Trophoblast cell (in vitro differentiated cells and primary cell): ENCODE results near the gene RAB7B.

ENCODE experiments used
- DNase-seq, 2 donors: peaks; one replicate each; pipeline ENCODE4 v3.0.0-alpha.2; 2016
- H2AFZ ChIP-seq: 2 replicates; pipeline ENCODE4 v1.6.1; 2013; ENCODE audit warnings: low read length, moderate library complexity, mild to moderate bottlenecking; ENCODE audit not compliant: insufficient read depth, poor library complexity
- H2AK5ac ChIP-seq: 2 replicates; pipeline ENCODE4 v1.6.1; 2013; ENCODE audit warnings: mild to moderate bottlenecking, low read length
- H2BK120ac ChIP-seq: 2 replicates; pipeline ENCODE4 v1.6.1; 2013; ENCODE audit warnings: low read length, mild to moderate bottlenecking, moderate library complexity; ENCODE audit not compliant: insufficient read depth, poor library complexity
- H2BK12ac ChIP-seq: 2 replicates; pipeline ENCODE4 v1.6.1; 2013; ENCODE audit warnings: mild to moderate bottlenecking, low read length, moderate library complexity
- H2BK5ac ChIP-seq: 2 replicates; pipeline ENCODE4 v1.6.1; 2013; ENCODE audit warnings: low read length, low read depth, moderate library complexity, mild to moderate bottlenecking; ENCODE audit not compliant: poor library complexity
- H3K14ac ChIP-seq: 2 replicates; pipeline ENCODE4 v1.6.1; 2013; ENCODE audit warnings: mild to moderate bottlenecking, low read length
- H3K18ac ChIP-seq: 2 replicates; pipeline ENCODE4 v1.6.1; 2013; ENCODE audit warnings: mild to moderate bottlenecking, low read length
- H3K23ac ChIP-seq: 2 replicates; pipeline ENCODE4 v1.6.1; 2013; ENCODE audit warnings: low read length
- H3K27ac ChIP-seq: 2 replicates; pipeline ENCODE4 v1.5.1; 2013; ENCODE audit warnings: low read depth, mild to moderate bottlenecking, inconsistent platforms, low read length, moderate library complexity
- H3K27me3 ChIP-seq: 2 replicates; pipeline ENCODE4 v1.6.1; 2013; ENCODE audit warnings: inconsistent platforms, mild to moderate bottlenecking, low read length, moderate library complexity; ENCODE audit not compliant: insufficient read depth
- H3K36me3 ChIP-seq, 2 experiments: 1 replicate in 1 of 2; 2 replicates in 1 of 2; pipeline ENCODE4 v1.6.1; 2013; ENCODE audit warnings: low read length in 2 of 2, mild to moderate bottlenecking in 2 of 2, moderate library complexity in 1 of 2; ENCODE audit not compliant: insufficient read depth in 2 of 2, control insufficient read depth in 1 of 2
- H3K4ac ChIP-seq: 2 replicates; pipeline ENCODE4 v1.6.1; 2013; ENCODE audit warnings: low read depth, mild to moderate bottlenecking, low read length, moderate library complexity
- H3K4me1 ChIP-seq, 2 experiments: 1 replicate in 1 of 2; 2 replicates in 1 of 2; pipeline ENCODE4 v1.6.1; 2013; ENCODE audit warnings: low read length in 2 of 2, mild to moderate bottlenecking in 2 of 2, moderate library complexity in 1 of 2; ENCODE audit not compliant: insufficient read depth in 2 of 2, control insufficient read depth in 1 of 2
- H3K4me2 ChIP-seq: 2 replicates; pipeline ENCODE4 v1.6.1; 2013; ENCODE audit warnings: inconsistent platforms, mild to moderate bottlenecking, low read length, moderate library complexity
- H3K4me3 ChIP-seq: 2 replicates; pipeline ENCODE4 v1.5.1; 2013; ENCODE audit warnings: mild to moderate bottlenecking, low read depth, low read length, inconsistent platforms
- H3K79me1 ChIP-seq: one replicate; pipeline ENCODE4 v1.6.1; 2013; ENCODE audit warnings: low read length
- H3K79me2 ChIP-seq: 2 replicates; pipeline ENCODE4 v1.6.1; 2013; ENCODE audit warnings: low read length, mild to moderate bottlenecking; ENCODE audit not compliant: control insufficient read depth, insufficient read depth, poor library complexity
- H3K9ac ChIP-seq: 2 replicates; pipeline ENCODE4 v1.6.1; 2013; ENCODE audit warnings: mild to moderate bottlenecking, low read length
- H3K9me3 ChIP-seq: 2 replicates; pipeline ENCODE4 v1.6.1; 2013; ENCODE audit warnings: low read depth, mild to moderate bottlenecking, control low read depth, inconsistent platforms, low read length; ENCODE audit not compliant: insufficient read depth
- H4K12ac ChIP-seq: 2 replicates; pipeline ENCODE4 v1.6.1; 2013; ENCODE audit warnings: low read depth, mild to moderate bottlenecking, low read length, moderate library complexity
- H4K8ac ChIP-seq: 2 replicates; pipeline ENCODE4 v1.6.1; 2013; ENCODE audit warnings: low read depth, mild to moderate bottlenecking, low read length, moderate library complexity
- H4K91ac ChIP-seq: one replicate; pipeline ENCODE4 v1.6.1; 2013; ENCODE audit warnings: low read depth, mild to moderate bottlenecking, low read length, moderate library complexity
- WGBS: extraction: QIAGEN DNeasy Blood & Tissue Kit; methylation state at CpG from one replicate; pipeline ENCODE4 v1.1.7; 2013; ENCODE audit warnings: missing lambda C conversion rate; ENCODE audit not compliant: insufficient read length, insufficient coverage; ENCODE audit errors: extremely low coverage; 5-methylcytosine and 5-hydroxymethylcytosine counted together

The RAB7B gene

GRCh38 chr1:205992218-205992882 lies 10.8 kb downstream of the RAB7B start:
- Histone ChIP-seq H2BK120ac (no peak overlapping the region), H3K79me1 (no peaks in the 10 kb centered on the region), H3K27me3 (no peaks in the 10 kb centered on the region), H4K91ac (no peak overlapping the region), H2BK12ac (no peak overlapping the region), H4K8ac (no peak overlapping the region), H3K4me2 (no peak overlapping the region), H3K23ac (no peak overlapping the region), H3K9me3 (peaks cover 3% of the 10 kb centered on the region), H2AFZ (no peak overlapping the region), H3K36me3 (peaks cover 0 to 3% of the 10 kb centered on the region in 2 experiments), H3K79me2 (no peaks in the 10 kb centered on the region), H3K4me1 (peaks cover 0 to 2% of the 10 kb centered on the region in 2 experiments), H3K4me3 (no peak overlapping the region), H2AK5ac (no peak overlapping the region), H3K27ac (no peak overlapping the region), H3K14ac (no peak overlapping the region), H3K4ac (no peak overlapping the region), H3K18ac (no peak overlapping the region), H2BK5ac (no peak overlapping the region), H4K12ac (no peak overlapping the region), H3K9ac (no peak overlapping the region)
- DNase-seq: no peak
- no CpG with 5 or more reads among the region's 14 CpGs for WGBS

- Histone ChIP-seq H3K4ac (no peak overlapping the region), H3K4me2 (no peak overlapping the region), H2BK120ac (no peak overlapping the region), H3K36me3 (peaks cover 0 to 3% of the 10 kb centered on the region in 2 experiments), H3K9ac (no peak overlapping the region), H3K27ac (no peak overlapping the region), H3K4me1 (peaks cover 0 to 2% of the 10 kb centered on the region in 2 experiments), H2AFZ (no peak overlapping the region), H2AK5ac (no peak overlapping the region), H3K27me3 (no peaks in the 10 kb centered on the region), H3K23ac (no peak overlapping the region), H2BK12ac (no peak overlapping the region), H3K18ac (no peak overlapping the region), H3K14ac (no peak overlapping the region), H3K79me1 (no peaks in the 10 kb centered on the region), H3K9me3 (no peaks in the 10 kb centered on the region), H4K8ac (no peak overlapping the region), H2BK5ac (no peak overlapping the region), H3K4me3 (no peak overlapping the region), H3K79me2 (no peaks in the 10 kb centered on the region), H4K91ac (no peak overlapping the region), H4K12ac (no peak overlapping the region)
- no CpG with 5 or more reads among the region's 4 CpGs for WGBS
- DNase-seq: no peak
These were observed 12.0 kb downstream of the RAB7B start for GRCh38 chr1:205991237-205991636.

GRCh38 chr1:205990226-205990625 lies 13.0 kb downstream of the RAB7B start:
- peaks cover 0 to 3% of the 10 kb centered on the region in 2 experiments for H3K36me3 ChIP-seq
- no peak overlapping the region for H3K23ac ChIP-seq
- H3K9ac ChIP-seq: no peak overlapping the region
- no peak for DNase-seq
- H2BK12ac ChIP-seq: no peak overlapping the region
- no peak overlapping the region for H2BK5ac ChIP-seq
- no peaks in the 10 kb centered on the region for H3K9me3 ChIP-seq
- no peak overlapping the region for H2AK5ac ChIP-seq
- no peaks in the 10 kb centered on the region for H3K79me2 ChIP-seq
- no peak overlapping the region for H2BK120ac ChIP-seq
- peaks cover 0 to 2% of the 10 kb centered on the region in 2 experiments for H3K4me1 ChIP-seq
- no peak overlapping the region for H2AFZ ChIP-seq
- H3K27me3 ChIP-seq: no peaks in the 10 kb centered on the region
- no peak overlapping the region for H3K14ac ChIP-seq
- H3K4me3 ChIP-seq: no peak overlapping the region
- no peak overlapping the region for H3K27ac ChIP-seq
- H3K4me2 ChIP-seq: no peak overlapping the region
- no peak overlapping the region for H3K4ac ChIP-seq
- no CpG with 5 or more reads among the region's 2 CpGs for WGBS
- H3K79me1 ChIP-seq: no peaks in the 10 kb centered on the region
- H4K12ac ChIP-seq: no peak overlapping the region
- no peak overlapping the region for H4K8ac ChIP-seq
- H4K91ac ChIP-seq: no peak overlapping the region
- H3K18ac ChIP-seq: no peak overlapping the region

- H3K4me3 ChIP-seq: no peak overlapping the region
- H3K27ac ChIP-seq: no peak overlapping the region
- no peak overlapping the region for H2AFZ ChIP-seq
- H3K4me2 ChIP-seq: no peak overlapping the region
- no peak overlapping the region for H4K91ac ChIP-seq
- H3K79me1 ChIP-seq: no peaks in the 10 kb centered on the region
- peaks cover 0 to 3% of the 10 kb centered on the region in 2 experiments for H3K36me3 ChIP-seq
- no peak overlapping the region for H3K18ac ChIP-seq
- H2BK5ac ChIP-seq: no peak overlapping the region
- no peak overlapping the region for H2AK5ac ChIP-seq
- H3K14ac ChIP-seq: no peak overlapping the region
- no peak for DNase-seq
- H3K9me3 ChIP-seq: no peaks in the 10 kb centered on the region
- no peak overlapping the region for H3K23ac ChIP-seq
- no peaks in the 10 kb centered on the region for H3K27me3 ChIP-seq
- no peak overlapping the region for H4K8ac ChIP-seq
- H2BK12ac ChIP-seq: no peak overlapping the region
- no peaks in the 10 kb centered on the region for H3K79me2 ChIP-seq
- H3K4ac ChIP-seq: no peak overlapping the region
- peaks cover 0 to 2% of the 10 kb centered on the region in 2 experiments for H3K4me1 ChIP-seq
- H3K9ac ChIP-seq: no peak overlapping the region
- WGBS: no CpG with 5 or more reads among the region's 5 CpGs
- no peak overlapping the region for H4K12ac ChIP-seq
- no peak overlapping the region for H2BK120ac ChIP-seq
These were observed 13.4 kb downstream of the RAB7B start for GRCh38 chr1:205989786-205990185.
